ENCODE measurements around the gene B4GALT6. TPM values are rescaled to one million over a fixed set of nuclear protein-coding genes. Genes with fewer than 3 reads are reported as not detected.

Gene B4GALT6
- total and polyA plus RNA-seq, 2 of the 13 experiments (the other 11 are each of a cell fraction or from before 2014, with no cell fraction given), result 1.9 to 3.3 TPM

DNA sequence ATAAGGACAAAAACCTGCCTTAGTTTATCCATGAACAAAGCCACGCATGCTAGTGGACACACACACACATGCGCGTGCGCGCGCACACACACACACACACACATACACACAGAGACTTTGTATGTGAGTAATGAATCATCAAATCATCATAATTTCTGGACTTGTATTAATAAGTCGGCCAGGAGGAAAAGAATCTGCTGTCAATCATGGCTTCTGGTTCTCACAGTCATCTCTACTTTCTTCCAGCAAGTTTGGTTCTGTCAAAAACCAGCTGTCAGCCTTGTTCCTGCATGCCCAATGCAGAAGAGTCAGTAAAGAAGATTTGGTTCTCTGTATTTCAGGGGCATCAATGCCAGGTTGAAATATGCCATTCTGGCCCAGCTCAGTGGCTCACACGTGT, 93.8 kb downstream of the B4GALT6 start:
- no peak for ATAC-seq
- H3K79me2 ChIP-seq (ENCODE audit: insufficient read depth, low read length), result peaks cover 7% of the 10 kb centered on the region
- peaks cover 2 to 18% of the 10 kb centered on the region in 2 experiments; a peak in 2 of 5 replicates for H3K36me3 ChIP-seq (replicated peaks in 1 of 2; ENCODE audit: control insufficient read depth in 1 of 2, insufficient read depth in 2 of 2, low read length in 2 of 2)
- ChIA-PET POLR2A (interaction anchor here (0.7 to 2.2 kb wide), 8 partner anchors 16 to 353 kb away, joined by 3 to 19 read pairs (median 6); partner anchors contain the start of gene TRAPPC8), CTCF (ENCODE audit: low intra/inter-chr PET ratio, low total read pairs) (no interaction called here)
- no peak overlapping the region for H3K27ac ChIP-seq (ENCODE audit: extremely low read length, insufficient read depth, low read length)
- in situ Hi-C loops (cut with HindIII; ENCODE audit: extremely low pct_ligation_motif_present, low pct_unique_long_range_greater_than_20kb), result no loop called here
- no peak overlapping the region for H3K9ac ChIP-seq (ENCODE audit: insufficient read depth, low read depth, low read length)
- H2AFZ ChIP-seq (ENCODE audit: low read length), result no peak overlapping the region
- DNase-seq (ENCODE audit: low spot score), result no peak
- 87% methylated on average over 8 of the region's 8 CpGs for WGBS (ENCODE audit: low lambda C conversion rate)
- FAIRE-seq, result peak; percentile 12
- no peaks in the 10 kb centered on the region for H4K20me1 ChIP-seq (ENCODE audit: insufficient read depth, low read length)
- TF ChIP-seq RFXAP (CRISPR knock-in tag; IDR thresholded peaks at IDR 0.05; ENCODE audit: borderline replicate concordance), result no peak
- TF ChIP-seq ZNF34 (CRISPR knock-in tag; IDR thresholded peaks at IDR 0.05; ENCODE audit: borderline replicate concordance), result no peak
- no peak for TF ChIP-seq ZC3H4 (CRISPR knock-in tag; IDR thresholded peaks at IDR 0.05; ENCODE audit: borderline replicate concordance)
- no peak for TF ChIP-seq FOXO1 (CRISPR knock-in tag; IDR thresholded peaks at IDR 0.05)
- no peak for TF ChIP-seq ZBTB21 (CRISPR knock-in tag; IDR thresholded peaks at IDR 0.05)
- TF ChIP-seq ZNF703 (CRISPR knock-in tag; IDR thresholded peaks at IDR 0.05; ENCODE audit: borderline replicate concordance), result no peak
- no peak for TF ChIP-seq ZFP36L1 (CRISPR knock-in tag; IDR thresholded peaks at IDR 0.05)
- no peak for TF ChIP-seq ZNF264 (CRISPR knock-in tag; IDR thresholded peaks at IDR 0.05)
- no peak for TF ChIP-seq BRD4 (CRISPR knock-in tag; IDR thresholded peaks at IDR 0.05)
- TF ChIP-seq RFXANK (CRISPR knock-in tag; IDR thresholded peaks at IDR 0.05), result no peak
- TF ChIP-seq MYNN (CRISPR knock-in tag; IDR thresholded peaks at IDR 0.05; ENCODE audit: low read depth), result no peak
- TF ChIP-seq, protein P1, sequence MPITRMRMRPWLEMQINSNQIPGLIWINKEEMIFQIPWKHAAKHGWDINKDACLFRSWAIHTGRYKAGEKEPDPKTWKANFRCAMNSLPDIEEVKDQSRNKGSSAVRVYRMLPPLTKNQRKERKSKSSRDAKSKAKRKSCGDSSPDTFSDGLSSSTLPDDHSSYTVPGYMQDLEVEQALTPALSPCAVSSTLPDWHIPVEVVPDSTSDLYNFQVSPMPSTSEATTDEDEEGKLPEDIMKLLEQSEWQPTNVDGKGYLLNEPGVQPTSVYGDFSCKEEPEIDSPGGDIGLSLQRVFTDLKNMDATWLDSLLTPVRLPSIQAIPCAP (CRISPR knock-in tag; IDR thresholded peaks at IDR 0.05; ENCODE audit: low read depth), result no peak
- TF ChIP-seq PHF8 (CRISPR knock-in tag; IDR thresholded peaks at IDR 0.05), result no peak
- TF ChIP-seq ATF7 (IDR thresholded peaks at IDR 0.05), result no peak
- no peak for TF ChIP-seq ATF7 (CRISPR knock-in tag; IDR thresholded peaks at IDR 0.05)
- TF ChIP-seq ZFY (CRISPR knock-in tag; IDR thresholded peaks at IDR 0.05), result no peak
- H3K4me1 ChIP-seq (ENCODE audit: insufficient read depth, low read length), result peaks cover 99% of the 10 kb centered on the region
- H3K4me2 ChIP-seq (ENCODE audit: low read depth, low read length), result 0 out of 2 replicates have a peak overlapping the region, but pooled peaks have one; percentile 77
- no TSS peak for BruUV-seq (replicated peaks)
- H3K27me3 ChIP-seq (ENCODE audit: control insufficient read depth in 1 of 2, insufficient read depth in 2 of 2, low read length in 2 of 2), result no peaks in the 10 kb centered on the region
- no peaks in the 10 kb centered on the region for H3K9me3 ChIP-seq (ENCODE audit: low read length)
- no peak overlapping the region; a peak in 1 of 6 replicates for H3K4me3 ChIP-seq (replicated peaks in 1 of 3; ENCODE audit: insufficient read depth in 1 of 3, low read depth in 2 of 3, low read length in 3 of 3)
- intact Hi-C loops (cut with micrococcal nuclease; ENCODE audit: unreplicated experiment), result loop anchor here (5.0 to 10.0 kb wide), 2 partner anchors 33 to 94 kb away; partner anchors contain the start of gene B4GALT6

All from HepG2 (cell line).